ENCODE measurements around the gene SCP2D1. TPM values are rescaled to one million over a fixed set of nuclear protein-coding genes. Genes with fewer than 3 reads are reported as not detected.

Gene SCP2D1
- total and polyA plus RNA-seq, 5 donors from 2014 or later, result not detected

DNA sequence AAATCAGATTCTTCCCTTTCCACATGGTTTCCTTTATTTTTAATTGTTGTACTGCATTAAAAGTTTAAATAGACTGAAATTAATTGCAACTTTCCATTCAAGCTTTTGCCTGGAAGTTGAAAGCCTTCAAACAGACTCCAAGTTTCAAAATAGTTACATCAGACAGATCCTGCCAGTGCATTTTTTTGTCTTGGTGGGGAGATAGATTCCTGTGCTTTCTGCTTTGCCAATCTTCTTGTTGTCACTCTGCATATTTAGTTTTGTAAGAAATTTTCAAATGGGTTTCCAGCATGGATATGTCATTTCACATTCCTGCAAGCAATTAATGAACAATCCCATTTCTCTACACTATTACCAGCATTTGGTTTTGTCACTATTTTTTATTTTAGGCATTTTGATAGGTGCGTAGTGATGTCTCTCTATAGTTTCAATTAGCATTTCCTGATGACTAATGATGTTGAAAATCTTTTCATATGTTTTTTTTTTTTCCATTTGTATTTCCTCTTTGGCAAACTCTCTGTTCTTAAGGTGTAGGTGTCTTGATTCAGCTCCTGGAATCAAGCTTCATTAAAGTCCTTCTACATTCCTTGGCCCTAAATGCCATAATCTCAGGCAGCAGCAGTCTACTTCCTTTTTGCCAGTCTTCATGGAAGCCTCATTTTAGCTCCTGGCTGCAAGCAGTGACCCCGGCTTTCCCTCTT lies 40.5 kb downstream of the SCP2D1 start:
- no peaks in the 10 kb centered on the region for H3K36me3 Mint-ChIP-seq
- DNase-seq (no peak), ATAC-seq (ENCODE audit: low read depth in 2 of 2) (no peak)
- Histone ChIP-seq H3K27me3 (ENCODE audit: control insufficient read depth, insufficient read depth, low read length) (peaks cover 2% of the 10 kb centered on the region), H3K9me3 (ENCODE audit: control insufficient read depth in 2 of 2, low read length in 2 of 2) (no peaks in the 10 kb centered on the region), H3K4me1 (ENCODE audit: control insufficient read depth, insufficient read depth, low read length, poor library complexity, severe bottlenecking) (no peaks in the 10 kb centered on the region), H3K27ac (ENCODE audit: insufficient read depth, low read length, poor library complexity, severe bottlenecking) (no peak overlapping the region), H3K4me3 (ENCODE audit: low read depth, low read length) (no peak overlapping the region), H3K36me3 (ENCODE audit: control insufficient read depth, insufficient read depth, low read length) (no peaks in the 10 kb centered on the region)
- H3K4me3 Mint-ChIP-seq, result no peak overlapping the region
- no peak overlapping the region for H3K27ac Mint-ChIP-seq
- no peaks in the 10 kb centered on the region for H3K4me1 Mint-ChIP-seq
- H3K27me3 Mint-ChIP-seq, result no peaks in the 10 kb centered on the region
- peaks cover 0 to 9% (median 3%) of the 10 kb centered on the region in 7 donors for H3K9me3 Mint-ChIP-seq

GRCh38 chr20:18855882-18856281 lies 42.3 kb downstream of the SCP2D1 start:
- no peaks in the 10 kb centered on the region for H3K4me1 Mint-ChIP-seq
- Histone ChIP-seq H3K36me3 (ENCODE audit: control insufficient read depth, insufficient read depth, low read length) (no peaks in the 10 kb centered on the region), H3K9me3 (ENCODE audit: control insufficient read depth in 2 of 2, low read length in 2 of 2) (peaks cover 0 to 6% of the 10 kb centered on the region in 2 experiments), H3K27ac (ENCODE audit: insufficient read depth, low read length, poor library complexity, severe bottlenecking) (no peak overlapping the region), H3K4me1 (ENCODE audit: control insufficient read depth, insufficient read depth, low read length, poor library complexity, severe bottlenecking) (no peaks in the 10 kb centered on the region), H3K4me3 (ENCODE audit: low read depth, low read length) (no peak overlapping the region), H3K27me3 (ENCODE audit: control insufficient read depth, insufficient read depth, low read length) (peaks cover 2% of the 10 kb centered on the region)
- H3K27ac Mint-ChIP-seq, result no peak overlapping the region
- no peak for DNase-seq
- H3K36me3 Mint-ChIP-seq, result no peaks in the 10 kb centered on the region
- H3K27me3 Mint-ChIP-seq, result no peaks in the 10 kb centered on the region
- H3K9me3 Mint-ChIP-seq, result peaks cover 0 to 15% (median 5%) of the 10 kb centered on the region in 7 donors
- no peak for ATAC-seq (ENCODE audit: low read depth in 2 of 2)
- H3K4me3 Mint-ChIP-seq, result no peak overlapping the region

GRCh38 chr20:18856873-18857272 lies 43.3 kb downstream of the SCP2D1 start:
- Mint-ChIP-seq H3K36me3 (no peaks in the 10 kb centered on the region), H3K4me3 (no peak overlapping the region), H3K9me3 (peaks cover 0 to 15% (median 5%) of the 10 kb centered on the region in 7 donors), H3K27ac (no peak overlapping the region), H3K4me1 (no peaks in the 10 kb centered on the region), H3K27me3 (no peaks in the 10 kb centered on the region)
- no peak overlapping the region for H3K4me3 ChIP-seq (ENCODE audit: low read depth, low read length)
- no peaks in the 10 kb centered on the region for H3K36me3 ChIP-seq (ENCODE audit: control insufficient read depth, insufficient read depth, low read length)
- H3K27ac ChIP-seq (ENCODE audit: insufficient read depth, low read length, poor library complexity, severe bottlenecking), result no peak overlapping the region
- no peak for DNase-seq
- H3K4me1 ChIP-seq (ENCODE audit: control insufficient read depth, insufficient read depth, low read length, poor library complexity, severe bottlenecking), result no peaks in the 10 kb centered on the region
- H3K27me3 ChIP-seq (ENCODE audit: control insufficient read depth, insufficient read depth, low read length), result peaks cover 2% of the 10 kb centered on the region
- no peak for ATAC-seq (ENCODE audit: low read depth in 2 of 2)
- peaks cover 0 to 6% of the 10 kb centered on the region in 2 experiments for H3K9me3 ChIP-seq (ENCODE audit: control insufficient read depth in 2 of 2, low read length in 2 of 2)

GRCh38 chr20:18857640-18858039 lies 44.1 kb downstream of the SCP2D1 start:
- Mint-ChIP-seq H3K36me3 (no peaks in the 10 kb centered on the region), H3K4me3 (no peak overlapping the region), H3K27me3 (no peaks in the 10 kb centered on the region), H3K4me1 (no peaks in the 10 kb centered on the region), H3K27ac (no peak overlapping the region), H3K9me3 (peaks cover 0 to 15% (median 5%) of the 10 kb centered on the region in 7 donors)
- DNase-seq, result no peak
- H3K9me3 ChIP-seq (ENCODE audit: control insufficient read depth in 2 of 2, low read length in 2 of 2), result peaks cover 0 to 6% of the 10 kb centered on the region in 2 experiments
- H3K4me3 ChIP-seq (ENCODE audit: low read depth, low read length), result no peak overlapping the region
- H3K4me1 ChIP-seq (ENCODE audit: control insufficient read depth, insufficient read depth, low read length, poor library complexity, severe bottlenecking), result no peaks in the 10 kb centered on the region
- peaks cover under 1% of the 10 kb centered on the region for H3K27me3 ChIP-seq (ENCODE audit: control insufficient read depth, insufficient read depth, low read length)
- no peaks in the 10 kb centered on the region for H3K36me3 ChIP-seq (ENCODE audit: control insufficient read depth, insufficient read depth, low read length)
- H3K27ac ChIP-seq (ENCODE audit: insufficient read depth, low read length, poor library complexity, severe bottlenecking), result no peak overlapping the region
- ATAC-seq (ENCODE audit: low read depth in 2 of 2), result no peak

DNA sequence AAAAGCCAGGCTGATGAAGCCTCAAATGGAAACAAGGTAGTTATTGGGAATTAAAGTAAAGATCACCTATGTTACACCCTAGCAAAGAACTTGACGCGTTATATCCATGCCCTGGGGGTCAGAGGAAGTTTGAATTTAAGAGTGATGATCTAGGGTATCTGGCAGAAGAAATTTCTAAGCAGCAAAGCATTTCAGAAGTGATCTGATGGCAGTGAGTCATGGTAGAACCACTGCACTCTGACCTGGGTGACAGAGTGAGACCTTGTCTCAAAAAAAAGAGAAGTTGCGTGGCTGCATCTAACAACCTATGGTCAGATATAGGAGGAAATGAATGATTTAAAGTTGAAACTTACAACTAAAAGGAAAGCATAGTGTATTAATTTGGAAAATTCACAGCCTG lies 45.2 kb downstream of the SCP2D1 start:
- Histone ChIP-seq H3K27ac (ENCODE audit: insufficient read depth, low read length, poor library complexity, severe bottlenecking) (no peak overlapping the region), H3K4me1 (ENCODE audit: control insufficient read depth, insufficient read depth, low read length, poor library complexity, severe bottlenecking) (no peaks in the 10 kb centered on the region), H3K4me3 (ENCODE audit: low read depth, low read length) (no peak overlapping the region), H3K9me3 (ENCODE audit: control insufficient read depth in 2 of 2, low read length in 2 of 2) (peaks cover 0 to 6% of the 10 kb centered on the region in 2 experiments), H3K27me3 (ENCODE audit: control insufficient read depth, insufficient read depth, low read length) (no peaks in the 10 kb centered on the region), H3K36me3 (ENCODE audit: control insufficient read depth, insufficient read depth, low read length) (no peaks in the 10 kb centered on the region)
- no peaks in the 10 kb centered on the region for H3K4me1 Mint-ChIP-seq
- no peak overlapping the region for H3K4me3 Mint-ChIP-seq
- DNase-seq, result no peak
- no peak overlapping the region for H3K27ac Mint-ChIP-seq
- ATAC-seq (ENCODE audit: low read depth in 2 of 2), result no peak
- H3K9me3 Mint-ChIP-seq, result peaks cover 0 to 16% (median 5%) of the 10 kb centered on the region in 7 donors
- no peaks in the 10 kb centered on the region for H3K27me3 Mint-ChIP-seq
- no peaks in the 10 kb centered on the region for H3K36me3 Mint-ChIP-seq

Other genes starting within 250 kb of the SCP2D1 start
- 46.0 TPM for gene SMIM26, start 246.4 kb upstream of the SCP2D1 start, total RNA-seq
- gene SMIM26, start 246.4 kb upstream of the SCP2D1 start, polyA plus RNA-seq, result 100 to 1,000 TPM; 210 to 255 (median 244) TPM
- gene DTD1, start 225.7 kb upstream of the SCP2D1 start, total RNA-seq, result 16.5 TPM
- gene DTD1, start 225.7 kb upstream of the SCP2D1 start, polyA plus RNA-seq, result 10 to 100 TPM; 40.6 to 47.2 (median 44.6) TPM